Measurements from ENCODE around the gene TMEM179.

- TF ChIP-seq, protein P1, sequence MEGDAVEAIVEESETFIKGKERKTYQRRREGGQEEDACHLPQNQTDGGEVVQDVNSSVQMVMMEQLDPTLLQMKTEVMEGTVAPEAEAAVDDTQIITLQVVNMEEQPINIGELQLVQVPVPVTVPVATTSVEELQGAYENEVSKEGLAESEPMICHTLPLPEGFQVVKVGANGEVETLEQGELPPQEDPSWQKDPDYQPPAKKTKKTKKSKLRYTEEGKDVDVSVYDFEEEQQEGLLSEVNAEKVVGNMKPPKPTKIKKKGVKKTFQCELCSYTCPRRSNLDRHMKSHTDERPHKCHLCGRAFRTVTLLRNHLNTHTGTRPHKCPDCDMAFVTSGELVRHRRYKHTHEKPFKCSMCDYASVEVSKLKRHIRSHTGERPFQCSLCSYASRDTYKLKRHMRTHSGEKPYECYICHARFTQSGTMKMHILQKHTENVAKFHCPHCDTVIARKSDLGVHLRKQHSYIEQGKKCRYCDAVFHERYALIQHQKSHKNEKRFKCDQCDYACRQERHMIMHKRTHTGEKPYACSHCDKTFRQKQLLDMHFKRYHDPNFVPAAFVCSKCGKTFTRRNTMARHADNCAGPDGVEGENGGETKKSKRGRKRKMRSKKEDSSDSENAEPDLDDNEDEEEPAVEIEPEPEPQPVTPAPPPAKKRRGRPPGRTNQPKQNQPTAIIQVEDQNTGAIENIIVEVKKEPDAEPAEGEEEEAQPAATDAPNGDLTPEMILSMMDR (IDR thresholded peaks at IDR 0.05): no peak
- TF ChIP-seq POLR2A (IDR thresholded peaks at IDR 0.05): no peak
Measured at GRCh38 chr14:104559804-104560585, 44.6 kb downstream of the TMEM179 start.
